Suprapubic skin (tissue), 4 donors: Measurements from ENCODE around the gene FAM120B. TPM values are rescaled to one million over a fixed set of nuclear protein-coding genes. Genes with fewer than 3 reads are reported as not detected.

Source experiments
- DNase-seq, 2 donors: peaks; one replicate each; pipeline ENCODE4 v3.0.0-alpha.2; 2019; ENCODE audit warnings: low spot score in 2 of 2
- H3K27ac ChIP-seq: fragments of 200-600 bp; sonication (generic); one replicate; pipeline ENCODE4 v1.5.1; 2019
- H3K27me3 ChIP-seq: fragments of 200-600 bp; sonication (generic); one replicate; pipeline ENCODE4 v1.5.1; 2019
- H3K36me3 ChIP-seq: fragments of 200-600 bp; sonication (generic); one replicate; pipeline ENCODE4 v1.5.1; 2019
- H3K4me1 ChIP-seq: fragments of 200-600 bp; sonication (generic); one replicate; pipeline ENCODE4 v1.5.1; 2019
- H3K4me3 ChIP-seq: fragments of 200-600 bp; sonication (generic); one replicate; pipeline ENCODE4 v1.5.1; 2019; ENCODE audit warnings: mild to moderate bottlenecking
- H3K9me3 ChIP-seq: fragments of 200-600 bp; sonication (generic); one replicate; pipeline ENCODE4 v1.5.1; 2019
- CTCF ChIP-seq, 2 donors: fragments of 200-600 bp in 1 of 2; fragments of 450-650 bp in 1 of 2; sonication (generic) in 1 of 2; IDR thresholded peaks; one replicate each; pipeline ENCODE4 v1.5.1; 2016 to 2019; ENCODE audit warnings: antibody characterized with exemption in 2 of 2, mild to moderate bottlenecking in 1 of 2, moderate library complexity in 1 of 2
- EP300 ChIP-seq: sonication (generic); formaldehyde crosslinking; IDR thresholded peaks from one replicate; pipeline ENCODE4 v1.6.1; 2017; ENCODE audit warnings: antibody characterized with exemption
- POLR2A ChIP-seq, 2 donors: fragments of 450-650 bp; IDR thresholded peaks; one replicate each; pipeline ENCODE4 v1.6.1; 2017; ENCODE audit warnings: antibody characterized with exemption in 2 of 2, mild to moderate bottlenecking in 2 of 2, moderate library complexity in 2 of 2
- POLR2AphosphoS5 ChIP-seq, 3 donors: sonication (generic); formaldehyde crosslinking; IDR thresholded peaks; one replicate each; pipeline ENCODE4 v1.6.1; 2017; ENCODE audit warnings: antibody characterized with exemption in 3 of 3
- WGBS: methylation state at CpG from one replicate; pipeline ENCODE4 v1.1.5; 2018; 5-methylcytosine and 5-hydroxymethylcytosine counted together
- total RNA-seq, 4 donors: library from RNA; depleted of rRNA; stranded (reverse); fragments of >200 nt; gene quantifications; one replicate each; pipeline ENCODE4 v1.1.0, GENCODE V29; 2016

FAM120B gene
- total RNA-seq, 4 donors from 2014 or later = 19.9 to 55.4 (median 27.6) TPM

DNA sequence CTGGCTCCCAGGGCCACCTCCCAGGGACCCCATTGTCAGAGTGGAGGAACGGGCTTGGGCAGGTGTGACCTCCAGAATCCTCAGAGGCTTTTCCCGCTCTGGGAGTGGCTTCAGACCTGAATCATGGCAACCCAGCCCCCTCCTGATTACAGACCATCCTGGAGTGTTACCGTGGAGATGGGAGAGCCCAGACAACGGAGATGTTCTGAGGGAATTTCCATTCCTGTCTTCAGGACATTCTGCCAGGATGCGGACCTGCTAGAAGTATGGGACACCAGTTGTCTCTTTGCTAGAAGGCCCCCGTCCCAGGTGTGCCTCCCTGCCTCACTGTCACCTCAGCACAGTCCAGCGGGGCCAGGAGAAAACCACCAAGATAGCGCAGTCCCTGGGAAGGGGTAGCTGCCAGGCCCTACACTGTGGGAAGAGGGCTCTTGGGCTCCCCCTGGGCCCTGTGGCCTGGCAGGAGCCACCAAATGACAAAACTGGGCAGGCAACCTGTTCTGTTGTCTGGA lies 136.6 kb downstream of the FAM120B start:
- Histone ChIP-seq H3K36me3 (no peaks in the 10 kb centered on the region), H3K4me1 (peaks cover 5% of the 10 kb centered on the region), H3K4me3 (no peak overlapping the region), H3K27me3 (peaks cover 4% of the 10 kb centered on the region), H3K9me3 (no peaks in the 10 kb centered on the region), H3K27ac (no peak overlapping the region)
- no peak for TF ChIP-seq EP300
- WGBS = 92% methylated on average over 6 of the region's 8 CpGs
- peak in 1 of 2 donors; percentile 58 for DNase-seq

GRCh38 chr6:170444056-170444591 lies 137.6 kb downstream of the FAM120B start:
- H3K4me1 ChIP-seq = no peaks in the 10 kb centered on the region
- no peak for DNase-seq
- no peak overlapping the region for H3K27ac ChIP-seq
- H3K27me3 ChIP-seq = peaks cover 4% of the 10 kb centered on the region
- no peaks in the 10 kb centered on the region for H3K36me3 ChIP-seq
- H3K9me3 ChIP-seq = no peaks in the 10 kb centered on the region
- 94% methylated on average over 11 of the region's 18 CpGs for WGBS
- TF ChIP-seq CTCF (IDR thresholded peaks at IDR 0.05) (no peak), EP300 (no peak), POLR2A (IDR thresholded peaks at IDR 0.05) (no peak), POLR2AphosphoS5 (IDR thresholded peaks at IDR 0.05) (no peak)
- no peak overlapping the region for H3K4me3 ChIP-seq

DNA sequence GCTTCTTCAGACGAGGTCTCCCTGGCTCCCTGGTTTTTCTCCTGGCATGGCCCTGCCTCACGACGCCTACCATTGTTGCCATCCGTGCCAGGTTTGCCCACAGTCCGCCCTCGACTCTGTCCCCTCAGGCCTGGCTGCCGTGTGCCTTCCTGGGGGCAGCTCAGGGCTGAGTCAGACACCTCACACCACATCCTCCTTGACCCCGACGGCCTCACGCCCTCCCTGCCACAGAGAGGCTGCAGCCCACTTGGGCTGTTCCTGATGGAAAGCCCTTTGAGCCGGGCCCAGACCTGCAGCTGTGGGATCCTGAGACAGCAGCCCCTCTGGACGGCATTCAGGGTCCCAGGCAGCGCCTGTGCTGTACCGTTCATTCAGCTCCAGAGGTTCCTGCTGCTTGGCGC lies 138.3 kb downstream of the FAM120B start:
- 65% methylated on average over 13 of the region's 15 CpGs for WGBS
- TF ChIP-seq POLR2A (IDR thresholded peaks at IDR 0.05) (no peak), CTCF (IDR thresholded peaks at IDR 0.05) (no peak), EP300 (no peak), POLR2AphosphoS5 (IDR thresholded peaks at IDR 0.05) (no peak)
- no peak for DNase-seq

DNA sequence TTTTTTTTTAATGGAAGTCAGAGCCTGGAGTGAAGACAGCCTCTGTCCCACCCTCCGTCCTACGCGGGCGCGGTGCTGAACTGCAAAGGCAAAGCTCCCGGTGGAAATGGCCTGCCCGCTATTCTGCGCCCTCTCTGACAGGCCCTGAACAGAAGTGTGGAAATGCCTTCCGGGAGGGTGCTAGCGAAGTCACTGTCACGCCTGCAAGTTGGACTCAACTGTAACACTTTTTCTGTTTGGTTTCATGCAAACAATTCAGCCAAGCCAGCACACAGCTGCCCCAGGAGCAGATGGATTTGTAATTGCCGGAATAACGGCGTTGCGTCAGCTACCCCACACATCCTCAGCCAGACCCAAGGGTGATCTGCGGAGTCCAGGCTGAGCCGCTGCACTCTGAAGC lies 138.9 kb downstream of the FAM120B start:
- Histone ChIP-seq H3K27ac (no peak overlapping the region), H3K4me3 (no peak overlapping the region), H3K36me3 (no peaks in the 10 kb centered on the region), H3K9me3 (no peaks in the 10 kb centered on the region), H3K27me3 (peaks cover 4% of the 10 kb centered on the region), H3K4me1 (no peaks in the 10 kb centered on the region)
- WGBS = 85% methylated on average over 16 of the region's 17 CpGs
- DNase-seq = peak in 1 of 2 donors; percentile 53
- TF ChIP-seq POLR2A (IDR thresholded peaks at IDR 0.05) (no peak), POLR2AphosphoS5 (IDR thresholded peaks at IDR 0.05) (no peak), EP300 (no peak), CTCF (IDR thresholded peaks at IDR 0.05) (no peak)

More for the DNA sequence above, 138.3 kb downstream of the FAM120B start:
- Histone ChIP-seq H3K36me3 (no peaks in the 10 kb centered on the region), H3K9me3 (no peaks in the 10 kb centered on the region), H3K27me3 (peaks cover 4% of the 10 kb centered on the region), H3K4me3 (no peak overlapping the region), H3K4me1 (no peaks in the 10 kb centered on the region), H3K27ac (no peak overlapping the region)

DNA sequence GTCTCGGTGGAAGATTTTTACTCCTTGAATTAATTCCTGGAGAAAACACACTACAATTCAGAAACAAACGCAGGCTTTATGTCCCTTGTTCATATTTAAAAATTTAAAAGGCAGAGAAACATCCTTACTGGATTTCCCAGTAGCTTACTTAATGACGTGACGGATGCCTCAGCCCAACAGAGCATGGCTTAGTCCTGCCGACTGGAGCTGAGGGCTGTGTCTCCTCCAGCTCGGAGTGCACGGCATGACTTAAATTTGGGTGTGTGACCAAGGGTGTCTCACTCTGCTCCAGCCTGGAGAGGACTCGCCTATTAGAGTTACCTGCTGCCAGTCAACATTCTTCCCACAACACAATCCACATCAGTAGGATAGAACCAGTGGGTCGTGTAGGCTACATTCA lies 139.4 kb downstream of the FAM120B start:
- WGBS = 95% methylated on average over 9 of the region's 9 CpGs
- Histone ChIP-seq H3K9me3 (no peaks in the 10 kb centered on the region), H3K4me3 (no peak overlapping the region), H3K4me1 (no peaks in the 10 kb centered on the region), H3K27ac (no peak overlapping the region), H3K27me3 (peaks cover 4% of the 10 kb centered on the region), H3K36me3 (no peaks in the 10 kb centered on the region)
- DNase-seq = no peak
- TF ChIP-seq POLR2AphosphoS5 (IDR thresholded peaks at IDR 0.05) (no peak), EP300 (no peak), POLR2A (IDR thresholded peaks at IDR 0.05) (no peak), CTCF (IDR thresholded peaks at IDR 0.05) (no peak)
